Keratinocyte (primary cell): Measurements from ENCODE around the gene NMNAT2.

Experiments used
- CTCF ChIP-seq, 3 experiments: IDR thresholded peaks in 1 of 3; conservative IDR thresholded peaks in 1 of 3; optimal IDR thresholded peaks in 1 of 3; 2 replicates in 2 of 3; 3 replicates in 1 of 3; pipeline versions ENCODE3 to v1.5.1; 2011; ENCODE audit warnings: low read length in 3 of 3, mild to moderate bottlenecking in 3 of 3, moderate library complexity in 2 of 3, control low read depth in 1 of 3, inconsistent platforms in 1 of 3; ENCODE audit not compliant: insufficient read depth in 2 of 3; ENCODE audit errors: extremely low read depth in 1 of 3
- EZH2 ChIP-seq: IDR thresholded peaks from one replicate; pipeline ENCODE4 v1.6.1; 2012; ENCODE audit warnings: inconsistent platforms, mild to moderate bottlenecking, low read length, moderate library complexity

DNA sequence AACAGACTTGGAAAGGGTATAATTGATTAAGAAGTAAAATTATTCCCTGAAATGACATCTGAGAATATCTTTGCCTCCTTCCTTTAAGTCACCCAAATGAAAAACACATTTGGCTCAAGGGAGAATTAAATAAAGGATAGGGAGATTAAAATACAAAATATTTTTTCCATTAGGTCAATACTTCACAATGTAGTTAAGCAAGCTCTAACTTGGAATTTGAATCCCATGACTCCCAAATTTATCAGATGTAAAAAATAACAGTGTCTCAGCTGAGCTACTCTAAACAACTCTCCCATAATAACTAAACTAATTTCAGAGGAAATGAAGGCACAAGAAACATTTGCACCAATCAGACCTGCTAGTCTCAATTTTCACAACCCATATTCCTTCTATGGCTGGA lies 6.5 kb upstream of the NMNAT2 start:
- TF ChIP-seq CTCF (optimal IDR thresholded peaks at IDR 0.05 in 1 of 3, IDR thresholded peaks at IDR 0.05 in 1 of 3, conservative IDR thresholded peaks at IDR 0.05 in 1 of 3; ENCODE audit: extremely low read depth in 1 of 3, insufficient read depth in 2 of 3, low read length in 3 of 3) (no peak), EZH2 (no peak)
